ENCODE measurements around the gene YAP1.

YAP1 gene

DNA sequence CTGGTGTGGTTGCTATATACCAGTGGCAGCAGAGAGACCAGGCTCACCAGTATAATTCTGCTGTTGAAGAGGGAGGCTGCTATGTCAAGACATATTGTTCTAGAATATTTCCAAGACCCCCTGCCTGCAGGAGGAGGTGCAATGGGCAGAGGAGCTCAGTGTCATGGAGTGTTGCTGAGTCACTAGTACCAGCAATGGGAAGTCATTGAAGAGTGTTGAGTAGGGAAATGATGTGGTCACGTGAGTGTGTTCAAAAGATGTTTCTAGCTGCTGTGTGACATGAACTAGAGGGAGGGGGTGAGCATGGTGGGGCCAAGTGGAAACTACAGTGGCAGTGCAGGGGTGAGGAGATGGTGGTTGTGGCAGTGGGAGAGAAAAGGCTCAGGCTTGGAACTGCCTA is 130.8 kb downstream of the YAP1 start:
- no CpG with 5 or more reads among the region's 1 CpG for WGBS, 2 donors (ENCODE audit: extremely low coverage in 2 of 2, insufficient read length in 2 of 2, insufficient replicate concordance in 1 of 2)

DNA sequence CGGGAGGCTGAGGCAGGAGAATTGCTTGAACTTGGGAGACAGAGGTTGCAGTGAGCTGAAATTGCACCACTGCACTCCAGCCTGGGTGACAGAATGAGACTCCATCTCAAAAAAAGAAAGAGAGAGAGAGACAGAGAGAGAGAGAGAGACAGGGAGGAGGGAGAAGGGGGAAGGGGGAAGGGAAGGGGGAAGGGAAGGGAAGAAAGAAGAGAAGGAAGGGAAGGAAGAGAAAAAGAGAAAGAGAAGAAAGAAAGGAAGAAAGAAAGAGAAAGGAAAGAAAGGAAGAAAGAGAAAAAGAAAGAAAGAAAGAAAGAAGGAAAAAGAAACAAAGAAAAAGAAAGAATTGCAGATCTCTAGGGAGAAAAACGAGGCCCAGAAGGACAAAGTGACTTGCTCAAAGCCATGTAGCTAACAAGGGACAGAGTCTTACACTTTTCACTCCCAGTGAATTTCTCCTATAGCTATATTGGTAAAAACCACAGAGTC is 133.2 kb downstream of the YAP1 start:
- Histone ChIP-seq H3K14ac (ENCODE audit: low read length) (no peak overlapping the region), H3K27me3 (ENCODE audit: control insufficient read depth in 3 of 3, insufficient read depth in 3 of 3, low read depth in 1 of 3, low read length in 3 of 3) (no peaks in the 10 kb centered on the region), H3K23ac (ENCODE audit: low read depth, low read length, poor library complexity) (no peak overlapping the region), H2AK5ac (ENCODE audit: low read depth, low read length) (no peak overlapping the region), H2BK12ac (ENCODE audit: low read length) (no peak overlapping the region), H4K91ac (ENCODE audit: low read depth, low read length, poor library complexity) (no peak overlapping the region), H3K18ac (ENCODE audit: low read length) (no peak overlapping the region), H3K4me2 (ENCODE audit: insufficient read depth, low read length, poor library complexity, severe bottlenecking) (no peak overlapping the region), H4K8ac (ENCODE audit: low read depth, low read length) (no peak overlapping the region), H2BK5ac (ENCODE audit: low read length) (no peak overlapping the region), H3K9ac (ENCODE audit: low read depth, low read length, poor library complexity) (no peak overlapping the region), H3K4me1 (ENCODE audit: control insufficient read depth in 2 of 2, insufficient read depth in 1 of 2, low read depth in 1 of 2, low read length in 2 of 2) (no peaks in the 10 kb centered on the region), H3K4ac (ENCODE audit: low read length) (no peak overlapping the region), H3K9me3 (replicated peaks in 1 of 2; ENCODE audit: control insufficient read depth in 2 of 2, insufficient read depth in 1 of 2, low read depth in 1 of 2, low read length in 2 of 2) (no peaks in the 10 kb centered on the region), H3K79me1 (ENCODE audit: low read depth, low read length) (no peaks in the 10 kb centered on the region), H2BK15ac (ENCODE audit: low read length) (no peak overlapping the region), H3K36me3 (replicated peaks in 1 of 2; ENCODE audit: control insufficient read depth in 2 of 2, insufficient read depth in 2 of 2, low read length in 2 of 2) (no peaks in the 10 kb centered on the region), H2BK120ac (ENCODE audit: low read depth, low read length) (no peak overlapping the region), H2AFZ (ENCODE audit: low read length) (no peak overlapping the region), H3K4me3 (ENCODE audit: low read length in 2 of 2) (no peak overlapping the region), H3K27ac (replicated peaks; ENCODE audit: low read length) (no peak overlapping the region)
- no CpG with 5 or more reads among the region's 2 CpGs for WGBS, 2 donors (ENCODE audit: extremely low coverage in 2 of 2, insufficient read length in 2 of 2, insufficient replicate concordance in 1 of 2)
- DNase-seq (ENCODE audit: low spot score) = no peak

More for the DNA sequence above, 130.8 kb downstream of the YAP1 start:
- Histone ChIP-seq H2AK5ac (ENCODE audit: low read depth, low read length) (no peak overlapping the region), H3K4me2 (ENCODE audit: insufficient read depth, low read length, poor library complexity, severe bottlenecking) (no peak overlapping the region), H3K9me3 (replicated peaks in 1 of 2; ENCODE audit: control insufficient read depth in 2 of 2, insufficient read depth in 1 of 2, low read depth in 1 of 2, low read length in 2 of 2) (no peaks in the 10 kb centered on the region), H3K27ac (replicated peaks; ENCODE audit: low read length) (no peak overlapping the region), H3K27me3 (ENCODE audit: control insufficient read depth in 3 of 3, insufficient read depth in 3 of 3, low read depth in 1 of 3, low read length in 3 of 3) (no peaks in the 10 kb centered on the region), H2AFZ (ENCODE audit: low read length) (no peak overlapping the region), H3K4me1 (ENCODE audit: control insufficient read depth in 2 of 2, insufficient read depth in 1 of 2, low read depth in 1 of 2, low read length in 2 of 2) (peaks cover 0 to 2% of the 10 kb centered on the region in 2 donors), H4K91ac (ENCODE audit: low read depth, low read length, poor library complexity) (no peak overlapping the region), H3K4ac (ENCODE audit: low read length) (no peak overlapping the region), H3K4me3 (ENCODE audit: low read length in 2 of 2) (peak overlapping the region in 1 of 2 donors; percentile 42), H2BK12ac (ENCODE audit: low read length) (no peak overlapping the region), H3K36me3 (replicated peaks in 1 of 2; ENCODE audit: control insufficient read depth in 2 of 2, insufficient read depth in 2 of 2, low read length in 2 of 2) (no peaks in the 10 kb centered on the region), H4K8ac (ENCODE audit: low read depth, low read length) (no peak overlapping the region), H2BK5ac (ENCODE audit: low read length) (no peak overlapping the region), H2BK15ac (ENCODE audit: low read length) (no peak overlapping the region), H2BK120ac (ENCODE audit: low read depth, low read length) (no peak overlapping the region), H3K79me1 (ENCODE audit: low read depth, low read length) (no peaks in the 10 kb centered on the region), H3K23ac (ENCODE audit: low read depth, low read length, poor library complexity) (no peak overlapping the region), H3K18ac (ENCODE audit: low read length) (no peak overlapping the region), H3K9ac (ENCODE audit: low read depth, low read length, poor library complexity) (no peak overlapping the region), H3K14ac (ENCODE audit: low read length) (no peak overlapping the region)
- no peak for DNase-seq (ENCODE audit: low spot score)

GRCh38 chr11:102244681-102245409 is 134.6 kb downstream of the YAP1 start:
- DNase-seq (ENCODE audit: low spot score) = no peak
- no peaks in the 10 kb centered on the region for H3K27me3 ChIP-seq (ENCODE audit: control insufficient read depth in 3 of 3, insufficient read depth in 3 of 3, low read depth in 1 of 3, low read length in 3 of 3)
- no CpG with 5 or more reads among the region's 5 CpGs for WGBS, 2 donors (ENCODE audit: extremely low coverage in 2 of 2, insufficient read length in 2 of 2, insufficient replicate concordance in 1 of 2)

GRCh38 chr11:102251423-102251822 is 141.2 kb downstream of the YAP1 start:
- Histone ChIP-seq H3K79me1 (ENCODE audit: low read depth, low read length) (no peaks in the 10 kb centered on the region), H3K4ac (ENCODE audit: low read length) (no peak overlapping the region), H3K14ac (ENCODE audit: low read length) (no peak overlapping the region), H3K23ac (ENCODE audit: low read depth, low read length, poor library complexity) (no peak overlapping the region), H2AK5ac (ENCODE audit: low read depth, low read length) (no peak overlapping the region), H3K18ac (ENCODE audit: low read length) (no peak overlapping the region), H3K27me3 (ENCODE audit: control insufficient read depth in 3 of 3, insufficient read depth in 3 of 3, low read depth in 1 of 3, low read length in 3 of 3) (no peaks in the 10 kb centered on the region), H4K91ac (ENCODE audit: low read depth, low read length, poor library complexity) (no peak overlapping the region), H3K36me3 (replicated peaks in 1 of 2; ENCODE audit: control insufficient read depth in 2 of 2, insufficient read depth in 2 of 2, low read length in 2 of 2) (no peaks in the 10 kb centered on the region), H2BK5ac (ENCODE audit: low read length) (no peak overlapping the region), H3K27ac (replicated peaks; ENCODE audit: low read length) (no peak overlapping the region), H3K4me3 (ENCODE audit: low read length in 2 of 2) (no peak overlapping the region), H3K9me3 (replicated peaks in 1 of 2; ENCODE audit: control insufficient read depth in 2 of 2, insufficient read depth in 1 of 2, low read depth in 1 of 2, low read length in 2 of 2) (no peaks in the 10 kb centered on the region), H2BK15ac (ENCODE audit: low read length) (no peak overlapping the region), H4K8ac (ENCODE audit: low read depth, low read length) (no peak overlapping the region), H3K4me1 (ENCODE audit: control insufficient read depth in 2 of 2, insufficient read depth in 1 of 2, low read depth in 1 of 2, low read length in 2 of 2) (peaks cover 0 to 2% of the 10 kb centered on the region in 2 donors), H2BK120ac (ENCODE audit: low read depth, low read length) (no peak overlapping the region), H3K9ac (ENCODE audit: low read depth, low read length, poor library complexity) (no peak overlapping the region), H2BK12ac (ENCODE audit: low read length) (no peak overlapping the region), H2AFZ (ENCODE audit: low read length) (no peak overlapping the region), H3K4me2 (ENCODE audit: insufficient read depth, low read length, poor library complexity, severe bottlenecking) (no peak overlapping the region)
- no peak for DNase-seq (ENCODE audit: low spot score)
- no CpG with 5 or more reads among the region's 2 CpGs for WGBS, 2 donors (ENCODE audit: extremely low coverage in 2 of 2, insufficient read length in 2 of 2, insufficient replicate concordance in 1 of 2)

More at GRCh38 chr11:102244681-102245409, 134.6 kb downstream of the YAP1 start:
- Histone ChIP-seq H3K23ac (ENCODE audit: low read depth, low read length, poor library complexity) (peak overlapping the region; percentile 25), H3K4me3 (ENCODE audit: low read length in 2 of 2) (no peak overlapping the region), H3K36me3 (replicated peaks in 1 of 2; ENCODE audit: control insufficient read depth in 2 of 2, insufficient read depth in 2 of 2, low read length in 2 of 2) (no peaks in the 10 kb centered on the region), H3K4me1 (ENCODE audit: control insufficient read depth in 2 of 2, insufficient read depth in 1 of 2, low read depth in 1 of 2, low read length in 2 of 2) (no peaks in the 10 kb centered on the region), H3K79me1 (ENCODE audit: low read depth, low read length) (no peaks in the 10 kb centered on the region), H2BK120ac (ENCODE audit: low read depth, low read length) (no peak overlapping the region), H2BK15ac (ENCODE audit: low read length) (no peak overlapping the region), H3K9ac (ENCODE audit: low read depth, low read length, poor library complexity) (no peak overlapping the region), H4K8ac (ENCODE audit: low read depth, low read length) (no peak overlapping the region), H4K91ac (ENCODE audit: low read depth, low read length, poor library complexity) (no peak overlapping the region), H2BK12ac (ENCODE audit: low read length) (peak overlapping the region; percentile 7), H3K4ac (ENCODE audit: low read length) (no peak overlapping the region), H2AFZ (ENCODE audit: low read length) (no peak overlapping the region), H3K9me3 (replicated peaks in 1 of 2; ENCODE audit: control insufficient read depth in 2 of 2, insufficient read depth in 1 of 2, low read depth in 1 of 2, low read length in 2 of 2) (no peaks in the 10 kb centered on the region), H2AK5ac (ENCODE audit: low read depth, low read length) (no peak overlapping the region), H3K18ac (ENCODE audit: low read length) (no peak overlapping the region), H3K27ac (replicated peaks; ENCODE audit: low read length) (no peak overlapping the region), H3K14ac (ENCODE audit: low read length) (no peak overlapping the region), H2BK5ac (ENCODE audit: low read length) (no peak overlapping the region), H3K4me2 (ENCODE audit: insufficient read depth, low read length, poor library complexity, severe bottlenecking) (no peak overlapping the region)
